ENCODE data around the gene TSN.

The TSN gene

GRCh38 chr2:121771976-121772742 lies 16.7 kb downstream of the TSN start:
- TF ChIP-seq CTCF (IDR thresholded peaks at IDR 0.05; ENCODE audit: insufficient read depth, low read depth, low read length, missing control alignments) = no peak
- DNase-seq (ENCODE audit: low read depth) = no peak
- no peak overlapping the region for H3K4me3 ChIP-seq (ENCODE audit: low read depth, low read length)

GRCh38 chr2:121774235-121774634 lies 18.8 kb downstream of the TSN start:
- no peak for TF ChIP-seq CTCF (IDR thresholded peaks at IDR 0.05; ENCODE audit: insufficient read depth, low read depth, low read length, missing control alignments)
- no peak overlapping the region for H3K4me3 ChIP-seq (ENCODE audit: low read depth, low read length)
- no peak for DNase-seq (ENCODE audit: low read depth)

GRCh38 chr2:121776361-121776760 lies 20.9 kb downstream of the TSN start:
- H3K4me3 ChIP-seq (ENCODE audit: low read depth, low read length) = no peak overlapping the region
- no peak for TF ChIP-seq CTCF (IDR thresholded peaks at IDR 0.05; ENCODE audit: insufficient read depth, low read depth, low read length, missing control alignments)
- DNase-seq (ENCODE audit: low read depth) = no peak

GRCh38 chr2:121776885-121777698 lies 21.6 kb downstream of the TSN start:
- TF ChIP-seq CTCF (IDR thresholded peaks at IDR 0.05; ENCODE audit: insufficient read depth, low read depth, low read length, missing control alignments) = no peak
- no peak overlapping the region for H3K4me3 ChIP-seq (ENCODE audit: low read depth, low read length)
- DNase-seq (ENCODE audit: low read depth) = peak; percentile 19

GRCh38 chr2:121777699-121778058 lies 22.2 kb downstream of the TSN start:
- DNase-seq (ENCODE audit: low read depth) = no peak
- H3K4me3 ChIP-seq (ENCODE audit: low read depth, low read length) = no peak overlapping the region
- TF ChIP-seq CTCF (IDR thresholded peaks at IDR 0.05; ENCODE audit: insufficient read depth, low read depth, low read length, missing control alignments) = no peak

GRCh38 chr2:121778741-121779487 lies 23.5 kb downstream of the TSN start:
- no peak for DNase-seq (ENCODE audit: low read depth)
- H3K4me3 ChIP-seq (ENCODE audit: low read depth, low read length) = no peak overlapping the region
- no peak for TF ChIP-seq CTCF (IDR thresholded peaks at IDR 0.05; ENCODE audit: insufficient read depth, low read depth, low read length, missing control alignments)
